CD14-positive monocyte (primary cell): ENCODE results near the gene DMBX1. TPM values are rescaled to one million over a fixed set of nuclear protein-coding genes. Genes with fewer than 3 reads are reported as not detected.

ENCODE experiments used
- DNase-seq, 3 donors: peaks; one replicate each; pipeline ENCODE4 v3.0.0-alpha.2; 2011 to 2022
- H2AFZ ChIP-seq: 2 replicates; pipeline ENCODE4 v1.6.0; 2012; ENCODE audit warnings: mild to moderate bottlenecking, low read depth, low read length, inconsistent platforms; ENCODE audit not compliant: insufficient read depth, poor library complexity, severe bottlenecking
- H3K27ac ChIP-seq, 2 donors: 1 replicate in 1 of 2; 2 replicates in 1 of 2; pipeline ENCODE4 v1.5.1; 2012 to 2013; ENCODE audit warnings: low read length in 2 of 2, control low read depth in 1 of 2, inconsistent platforms in 1 of 2, low read depth in 1 of 2, mild to moderate bottlenecking in 1 of 2
- H3K27me3 ChIP-seq, 2 donors: one replicate each; pipeline versions ENCODE4 v1.6.0 to v1.6.1; 2011 to 2013; ENCODE audit warnings: low read length in 2 of 2; ENCODE audit not compliant: control insufficient read depth in 2 of 2, insufficient read depth in 2 of 2
- H3K36me3 ChIP-seq, 2 donors: replicated peaks in 1 of 2; 1 replicate in 1 of 2; 2 replicates in 1 of 2; pipeline versions ENCODE4 v1.5.1 to v1.6.1; 2012 to 2013; ENCODE audit warnings: low read length in 2 of 2, control low read depth in 1 of 2, inconsistent platforms in 1 of 2, mild to moderate bottlenecking in 1 of 2; ENCODE audit not compliant: insufficient read depth in 2 of 2, control insufficient read depth in 1 of 2
- H3K4me1 ChIP-seq, 2 donors: 1 replicate in 1 of 2; 2 replicates in 1 of 2; pipeline versions ENCODE4 v1.5.1 to v1.6.1; 2012 to 2013; ENCODE audit warnings: low read length in 2 of 2, control low read depth in 1 of 2, inconsistent platforms in 1 of 2, mild to moderate bottlenecking in 1 of 2, moderate library complexity in 1 of 2; ENCODE audit not compliant: insufficient read depth in 2 of 2, control insufficient read depth in 1 of 2
- H3K4me2 ChIP-seq: replicated peaks from 2 replicates; pipeline ENCODE3; 2012; ENCODE audit warnings: low read length, moderate library complexity, mild to moderate bottlenecking; ENCODE audit not compliant: poor library complexity, severe bottlenecking; ENCODE audit errors: extremely low read depth
- H3K4me3 ChIP-seq, 3 experiments: fragments of 200-600 bp in 1 of 3; sonication (generic) in 1 of 3; replicated peaks in 1 of 3; 1 replicate in 2 of 3; 2 replicates in 1 of 3; pipeline ENCODE4 v1.5.1; 2011 to 2013; ENCODE audit warnings: low read length in 3 of 3, mild to moderate bottlenecking in 3 of 3, control low read depth in 2 of 3, low read depth in 2 of 3, inconsistent platforms in 1 of 3, moderate library complexity in 1 of 3
- H3K79me2 ChIP-seq: 2 replicates; pipeline ENCODE4 v1.6.0; 2012; ENCODE audit warnings: mild to moderate bottlenecking, control low read depth, inconsistent platforms, low read length, moderate library complexity; ENCODE audit not compliant: insufficient read depth
- H3K9ac ChIP-seq: 2 replicates; pipeline ENCODE4 v1.6.0; 2017; ENCODE audit warnings: low read length, mild to moderate bottlenecking; ENCODE audit not compliant: insufficient read depth, poor library complexity, severe bottlenecking
- H3K9me3 ChIP-seq, 2 donors: replicated peaks in 1 of 2; 1 replicate in 1 of 2; 2 replicates in 1 of 2; pipeline versions ENCODE4 v1.5.1 to v1.6.1; 2012 to 2013; ENCODE audit warnings: low read length in 2 of 2, control low read depth in 1 of 2; ENCODE audit not compliant: control insufficient read depth in 1 of 2, insufficient read depth in 1 of 2
- H4K20me1 ChIP-seq: 2 replicates; pipeline ENCODE4 v1.6.0; 2012; ENCODE audit warnings: mild to moderate bottlenecking, low read length, control low read depth, moderate library complexity; ENCODE audit not compliant: insufficient read depth
- H3K27ac Mint-ChIP-seq, 7 donors: one replicate each; pipeline ENCODE4 v1.8.0; 2020; ENCODE audit warnings: mild to moderate bottlenecking in 7 of 7, mixed read lengths in 7 of 7, moderate library complexity in 6 of 7, inconsistent platforms in 2 of 7
- H3K27me3 Mint-ChIP-seq, 3 donors: one replicate each; pipeline ENCODE4 v1.8.0; 2021 to 2022; ENCODE audit warnings: low read depth in 3 of 3, mild to moderate bottlenecking in 3 of 3, mixed read lengths in 3 of 3, moderate library complexity in 3 of 3, inconsistent platforms in 1 of 3
- H3K36me3 Mint-ChIP-seq, 2 donors: one replicate each; pipeline ENCODE4 v1.8.0; 2020; ENCODE audit warnings: mixed read lengths in 2 of 2, inconsistent platforms in 1 of 2, mild to moderate bottlenecking in 1 of 2
- H3K4me1 Mint-ChIP-seq: one replicate; pipeline ENCODE4 v1.8.0; 2020; ENCODE audit warnings: mild to moderate bottlenecking, mixed read lengths
- H3K4me3 Mint-ChIP-seq, 2 donors: one replicate each; pipeline ENCODE4 v1.8.0; 2020; ENCODE audit warnings: mild to moderate bottlenecking in 2 of 2, mixed read lengths in 2 of 2, moderate library complexity in 1 of 2
- H3K9me3 Mint-ChIP-seq, 7 donors: one replicate each; pipeline ENCODE4 v1.8.0; 2020 to 2022; ENCODE audit warnings: mixed read lengths in 7 of 7, mild to moderate bottlenecking in 6 of 7, moderate library complexity in 6 of 7, inconsistent platforms in 2 of 7
- WGBS: methylation state at CpG from one replicate; pipeline ENCODE4 v1.1.5; 2013; ENCODE audit warnings: missing lambda C conversion rate; ENCODE audit not compliant: insufficient coverage; 5-methylcytosine and 5-hydroxymethylcytosine counted together
- intact Hi-C, 2 donors: fragments of 100-400 bp; cut with micrococcal nuclease; formaldehyde crosslinking; loops; one replicate each; pipeline versions ENCODE4 v1.15.0 to v1.15.1; 2023
- polyA plus RNA-seq, 3 donors: library from polyadenylated mRNA; depleted of rRNA in 1 of 3; unstranded in 2 of 3; stranded (reverse) in 1 of 3; fragments of 300-500 nt in 2 of 3; fragments of >200 nt in 1 of 3; fragmentation: Illumina TruSeq in 2 of 3; gene quantifications; 1 replicate in 2 of 3; 2 replicates in 1 of 3; pipeline ENCODE4 v1.2.3, GENCODE V29; 2012 to 2021
- TF ChIP-seq, protein P1 (sequence below): fragments of 200-600 bp; IDR thresholded peaks from one replicate; pipeline ENCODE4 v1.8.0; 2022; ENCODE audit warnings: antibody characterized with exemption, mild to moderate bottlenecking

DMBX1 gene
- polyA plus RNA-seq, 3 donors = not detected

- DNase-seq = no peak
- no peak overlapping the region for H3K27ac Mint-ChIP-seq
- H3K4me1 Mint-ChIP-seq = peaks cover 7% of the 10 kb centered on the region
- 56% methylated on average over 2 of the region's 5 CpGs for whole genome bisulfite sequencing
- Histone ChIP-seq H3K9me3 (peaks cover 0 to under 1% of the 10 kb centered on the region in 2 donors), H3K9ac (no peak overlapping the region), H4K20me1 (no peaks in the 10 kb centered on the region), H3K27me3 (peaks cover 15 to 62% of the 10 kb centered on the region in 2 donors), H3K36me3 (no peaks in the 10 kb centered on the region), H3K79me2 (no peaks in the 10 kb centered on the region), H3K4me2 (no peak overlapping the region), H3K27ac (no peak overlapping the region), H3K4me1 (peaks cover 6 to 11% of the 10 kb centered on the region in 2 donors), H3K4me3 (no peak overlapping the region), H2AFZ (no peak overlapping the region)
- TF ChIP-seq, protein P1, sequence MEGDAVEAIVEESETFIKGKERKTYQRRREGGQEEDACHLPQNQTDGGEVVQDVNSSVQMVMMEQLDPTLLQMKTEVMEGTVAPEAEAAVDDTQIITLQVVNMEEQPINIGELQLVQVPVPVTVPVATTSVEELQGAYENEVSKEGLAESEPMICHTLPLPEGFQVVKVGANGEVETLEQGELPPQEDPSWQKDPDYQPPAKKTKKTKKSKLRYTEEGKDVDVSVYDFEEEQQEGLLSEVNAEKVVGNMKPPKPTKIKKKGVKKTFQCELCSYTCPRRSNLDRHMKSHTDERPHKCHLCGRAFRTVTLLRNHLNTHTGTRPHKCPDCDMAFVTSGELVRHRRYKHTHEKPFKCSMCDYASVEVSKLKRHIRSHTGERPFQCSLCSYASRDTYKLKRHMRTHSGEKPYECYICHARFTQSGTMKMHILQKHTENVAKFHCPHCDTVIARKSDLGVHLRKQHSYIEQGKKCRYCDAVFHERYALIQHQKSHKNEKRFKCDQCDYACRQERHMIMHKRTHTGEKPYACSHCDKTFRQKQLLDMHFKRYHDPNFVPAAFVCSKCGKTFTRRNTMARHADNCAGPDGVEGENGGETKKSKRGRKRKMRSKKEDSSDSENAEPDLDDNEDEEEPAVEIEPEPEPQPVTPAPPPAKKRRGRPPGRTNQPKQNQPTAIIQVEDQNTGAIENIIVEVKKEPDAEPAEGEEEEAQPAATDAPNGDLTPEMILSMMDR = no peak
- peaks cover 0 to 5% of the 10 kb centered on the region in 2 donors for H3K36me3 Mint-ChIP-seq
- intact Hi-C loops = no loop called here
- H3K9me3 Mint-ChIP-seq = peaks cover 0 to 2% (median 0%) of the 10 kb centered on the region in 7 donors
- H3K27me3 Mint-ChIP-seq = peaks cover 47 to 87% (median 51%) of the 10 kb centered on the region in 3 donors
- H3K4me3 Mint-ChIP-seq = peak overlapping the region in 1 of 2 donors; percentile 44
Measured at GRCh38 chr1:46461809-46462448, 27.7 kb upstream of the DMBX1 start.

- Histone ChIP-seq H3K36me3 (no peaks in the 10 kb centered on the region), H3K4me3 (no peak overlapping the region), H3K79me2 (no peaks in the 10 kb centered on the region), H3K9me3 (peaks cover 0 to 6% of the 10 kb centered on the region in 2 donors), H2AFZ (no peak overlapping the region), H3K27me3 (peaks cover 28 to 81% of the 10 kb centered on the region in 2 donors), H3K4me1 (peaks cover 9 to 14% of the 10 kb centered on the region in 2 donors), H4K20me1 (no peaks in the 10 kb centered on the region), H3K9ac (no peak overlapping the region), H3K4me2 (no peak overlapping the region), H3K27ac (no peak overlapping the region)
- peak overlapping the region in 1 of 2 donors; percentile 53 for H3K4me3 Mint-ChIP-seq
- peaks cover 11% of the 10 kb centered on the region for H3K4me1 Mint-ChIP-seq
- TF ChIP-seq, protein P1 = no peak
- no peak overlapping the region for H3K27ac Mint-ChIP-seq
- H3K36me3 Mint-ChIP-seq = peaks cover 0 to 8% of the 10 kb centered on the region in 2 donors
- 67% methylated on average over 2 of the region's 4 CpGs for WGBS
- no peak for DNase-seq
- intact Hi-C loops = no loop called here
- peaks cover 0 to 3% (median 0%) of the 10 kb centered on the region in 7 donors for H3K9me3 Mint-ChIP-seq
- peaks cover 67 to 93% (median 71%) of the 10 kb centered on the region in 3 donors for H3K27me3 Mint-ChIP-seq
Measured at GRCh38 chr1:46464013-46464548, 25.6 kb upstream of the DMBX1 start.
